ENCODE results near the gene SKAP1.
A peak's percentile ranks its signal among the peaks of the same experiment; 100 is the strongest.
"Not testable (repeated sequence)": the region's sequence is repeated elsewhere in the genome, so short reads cannot be mapped to it uniquely, and the experiment has no call there.

SKAP1 gene

DNA sequence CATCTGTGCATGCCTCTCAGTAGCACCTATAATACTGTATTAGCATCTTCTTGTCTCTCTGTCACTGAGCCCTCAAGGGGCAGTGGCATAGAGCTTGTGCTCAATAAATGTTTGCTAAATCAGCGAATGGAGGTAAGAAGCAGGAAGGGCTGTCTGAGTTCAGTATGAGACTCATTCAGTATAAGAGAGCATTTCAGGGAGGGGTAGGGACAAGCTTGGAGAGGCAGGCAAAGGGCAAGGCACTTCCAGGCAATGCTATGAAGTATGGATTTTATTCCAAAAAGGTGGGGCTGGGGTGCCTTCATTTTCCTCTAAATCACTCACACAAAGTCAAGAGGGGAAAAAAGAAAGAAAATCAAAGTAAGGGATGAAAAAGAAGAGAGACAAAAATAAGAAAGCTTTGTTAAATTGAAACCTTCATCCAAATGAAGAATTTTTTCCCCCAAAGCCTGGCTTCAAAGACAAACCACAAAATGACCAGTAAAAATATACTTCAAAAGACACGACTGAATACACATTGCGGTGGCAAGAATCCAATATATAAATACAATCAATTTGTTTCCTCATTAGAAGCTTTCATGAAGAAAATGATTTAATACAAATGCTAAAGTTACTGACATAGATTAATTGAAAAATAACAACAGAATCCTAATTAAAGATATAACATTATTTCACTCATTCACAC, 51.2 kb downstream of the SKAP1 start:
- FAIRE-seq (no peak), DNase-seq (ENCODE audit: insufficient read length) (no peak)

GRCh38 chr17:48378238-48378637, 51.8 kb downstream of the SKAP1 start:
- DNase-seq (ENCODE audit: insufficient read length) (no peak), FAIRE-seq (no peak)
- TF ChIP-seq TAF1 (IDR thresholded peaks at IDR 0.05; ENCODE audit: borderline replicate concordance, low read depth, low read length) = no peak
- no peak for TF ChIP-seq POLR2A (IDR thresholded peaks at IDR 0.05; ENCODE audit: low read depth, low read length)
- no peak for TF ChIP-seq POLR2AphosphoS5 (IDR thresholded peaks at IDR 0.05; ENCODE audit: low read depth, low read length)

More for the DNA sequence above, 51.2 kb downstream of the SKAP1 start:
- TF ChIP-seq POLR2AphosphoS5 (IDR thresholded peaks at IDR 0.05; ENCODE audit: low read depth, low read length) = no peak
- TF ChIP-seq POLR2A (IDR thresholded peaks at IDR 0.05; ENCODE audit: low read depth, low read length) = no peak
- no peak for TF ChIP-seq TAF1 (IDR thresholded peaks at IDR 0.05; ENCODE audit: borderline replicate concordance, low read depth, low read length)

GRCh38 chr17:48376682-48377325, 53.2 kb downstream of the SKAP1 start:
- no peak for FAIRE-seq

DNA sequence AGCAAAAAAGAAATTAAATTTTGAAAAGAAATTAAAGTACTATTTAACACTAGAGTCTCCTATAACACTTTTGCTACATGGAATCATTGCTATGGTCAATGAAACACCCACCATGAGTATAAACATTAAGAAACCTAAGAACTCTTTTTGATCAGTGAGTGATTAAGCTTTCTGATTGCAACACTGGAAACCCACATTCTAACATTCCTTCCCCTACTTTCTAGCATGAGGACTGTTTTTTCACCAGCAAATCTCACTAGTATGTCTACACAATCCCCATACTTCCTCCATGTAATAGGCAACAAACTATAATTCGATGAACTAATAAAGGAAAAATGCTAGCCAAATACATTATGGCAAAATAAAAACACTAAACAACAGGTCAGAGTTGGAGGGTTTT, 54.7 kb downstream of the SKAP1 start:
- DNase-seq (ENCODE audit: insufficient read length) (no peak), FAIRE-seq (no peak)

More at GRCh38 chr17:48376682-48377325, 53.2 kb downstream of the SKAP1 start:
- TF ChIP-seq POLR2AphosphoS5 (IDR thresholded peaks at IDR 0.05; ENCODE audit: low read depth, low read length) = no peak
- TF ChIP-seq POLR2A (IDR thresholded peaks at IDR 0.05; ENCODE audit: low read depth, low read length) = no peak
- TF ChIP-seq TAF1 (IDR thresholded peaks at IDR 0.05; ENCODE audit: borderline replicate concordance, low read depth, low read length) = no peak
- DNase-seq (ENCODE audit: insufficient read length) = no peak

GRCh38 chr17:48374650-48375230, 55.3 kb downstream of the SKAP1 start:
- no peak for TF ChIP-seq POLR2AphosphoS5 (IDR thresholded peaks at IDR 0.05; ENCODE audit: low read depth, low read length)
- no peak for TF ChIP-seq POLR2A (IDR thresholded peaks at IDR 0.05; ENCODE audit: low read depth, low read length)
- no peak for TF ChIP-seq TAF1 (IDR thresholded peaks at IDR 0.05; ENCODE audit: borderline replicate concordance, low read depth, low read length)
- DNase-seq (ENCODE audit: insufficient read length) = no peak
- FAIRE-seq = peak; percentile 36

More for the DNA sequence above, 54.7 kb downstream of the SKAP1 start:
- TF ChIP-seq POLR2AphosphoS5 (IDR thresholded peaks at IDR 0.05; ENCODE audit: low read depth, low read length) = no peak
- TF ChIP-seq POLR2A (IDR thresholded peaks at IDR 0.05; ENCODE audit: low read depth, low read length) = no peak
- TF ChIP-seq TAF1 (IDR thresholded peaks at IDR 0.05; ENCODE audit: borderline replicate concordance, low read depth, low read length) = no peak

DNA sequence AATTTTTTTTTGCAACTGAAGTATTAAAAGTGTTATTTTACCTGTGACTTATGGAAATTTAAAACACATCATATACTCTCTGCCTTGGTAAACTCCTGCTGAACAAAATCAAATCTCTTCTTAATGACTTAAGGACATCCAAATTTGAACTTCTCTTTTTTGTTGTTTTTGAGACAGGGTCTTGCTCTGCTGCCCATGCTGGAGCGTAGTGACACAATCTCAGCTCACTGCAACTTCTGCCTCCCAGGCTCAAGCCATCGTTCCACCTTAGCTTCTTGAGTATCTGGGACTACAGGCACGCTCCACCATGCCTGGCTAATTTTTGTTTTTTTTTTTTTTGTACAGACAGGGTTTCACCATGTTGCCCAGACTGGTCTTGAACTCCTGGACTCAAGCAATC, 56.1 kb downstream of the SKAP1 start:
- no peak for DNase-seq (ENCODE audit: insufficient read length)
- FAIRE-seq = no peak
- no peak for TF ChIP-seq POLR2A (IDR thresholded peaks at IDR 0.05; ENCODE audit: low read depth, low read length)

GRCh38 chr17:48373130-48373830, 56.7 kb downstream of the SKAP1 start:
- TF ChIP-seq TAF1 (IDR thresholded peaks at IDR 0.05; ENCODE audit: borderline replicate concordance, low read depth, low read length) = no peak
- TF ChIP-seq POLR2A (IDR thresholded peaks at IDR 0.05; ENCODE audit: low read depth, low read length) = no peak
- TF ChIP-seq POLR2AphosphoS5 (IDR thresholded peaks at IDR 0.05; ENCODE audit: low read depth, low read length) = no peak
- DNase-seq (ENCODE audit: insufficient read length) (no peak), FAIRE-seq (no peak)

DNA sequence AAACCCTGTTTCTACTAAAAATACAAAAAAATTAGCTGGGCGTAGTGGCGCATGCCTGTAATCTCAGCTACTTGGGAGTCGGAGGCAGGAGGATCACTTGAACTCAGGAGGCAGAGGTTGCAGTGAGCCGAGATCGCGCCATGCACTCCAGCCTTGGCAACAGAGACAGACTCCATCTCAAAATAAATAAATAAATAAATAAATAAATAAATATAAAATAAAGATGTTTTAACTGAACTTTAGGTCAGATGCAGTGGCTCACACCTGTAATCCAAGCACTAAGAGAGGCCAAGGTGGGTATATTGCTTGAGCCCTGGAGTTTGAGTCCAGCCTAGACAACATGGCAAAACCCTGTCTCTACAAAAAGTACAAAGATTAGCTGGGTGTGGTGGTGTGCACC, 61.0 kb downstream of the SKAP1 start:
- not testable (repeated sequence) for FAIRE-seq; DNase-seq (ENCODE audit: insufficient read length)

DNA sequence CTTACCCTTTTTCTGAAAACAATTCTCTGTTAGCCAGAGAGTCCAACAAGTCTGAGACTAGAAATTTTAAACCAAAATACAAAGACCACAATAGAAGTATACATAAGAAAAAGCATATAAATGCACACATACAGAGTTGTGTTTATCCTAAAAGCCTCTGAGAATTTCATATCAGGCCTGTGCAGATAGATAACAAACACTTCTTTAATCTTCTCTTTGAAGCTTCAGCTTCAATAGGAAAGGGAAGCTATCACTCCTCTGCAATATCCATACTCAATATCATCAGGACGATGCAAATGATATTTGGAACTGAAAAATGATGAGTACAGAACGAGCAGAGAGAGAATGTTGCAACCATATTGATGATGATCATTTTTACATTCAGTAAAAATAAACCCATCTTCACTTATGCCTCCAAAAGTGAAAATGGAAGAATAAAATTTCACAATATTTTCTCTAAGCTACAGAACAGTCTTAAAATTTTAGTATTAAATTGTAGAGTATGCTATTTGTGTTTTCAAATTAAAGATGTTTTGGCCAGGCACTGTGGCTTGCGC, 61.6 kb downstream of the SKAP1 start:
- no peak for TF ChIP-seq TAF1 (IDR thresholded peaks at IDR 0.05; ENCODE audit: borderline replicate concordance, low read depth, low read length)
- TF ChIP-seq POLR2A (IDR thresholded peaks at IDR 0.05; ENCODE audit: low read depth, low read length) = no peak
- TF ChIP-seq POLR2AphosphoS5 (IDR thresholded peaks at IDR 0.05; ENCODE audit: low read depth, low read length) = no peak
- FAIRE-seq = peak; percentile 5
- no peak for DNase-seq (ENCODE audit: insufficient read length)

- DNase-seq (ENCODE audit: insufficient read length) = no peak
- no peak for FAIRE-seq
- no peak for TF ChIP-seq POLR2A (IDR thresholded peaks at IDR 0.05; ENCODE audit: low read depth, low read length)
- no peak for TF ChIP-seq POLR2AphosphoS5 (IDR thresholded peaks at IDR 0.05; ENCODE audit: low read depth, low read length)
- TF ChIP-seq TAF1 (IDR thresholded peaks at IDR 0.05; ENCODE audit: borderline replicate concordance, low read depth, low read length) = no peak
Measured at GRCh38 chr17:48363161-48363560, 66.9 kb downstream of the SKAP1 start.

DNA sequence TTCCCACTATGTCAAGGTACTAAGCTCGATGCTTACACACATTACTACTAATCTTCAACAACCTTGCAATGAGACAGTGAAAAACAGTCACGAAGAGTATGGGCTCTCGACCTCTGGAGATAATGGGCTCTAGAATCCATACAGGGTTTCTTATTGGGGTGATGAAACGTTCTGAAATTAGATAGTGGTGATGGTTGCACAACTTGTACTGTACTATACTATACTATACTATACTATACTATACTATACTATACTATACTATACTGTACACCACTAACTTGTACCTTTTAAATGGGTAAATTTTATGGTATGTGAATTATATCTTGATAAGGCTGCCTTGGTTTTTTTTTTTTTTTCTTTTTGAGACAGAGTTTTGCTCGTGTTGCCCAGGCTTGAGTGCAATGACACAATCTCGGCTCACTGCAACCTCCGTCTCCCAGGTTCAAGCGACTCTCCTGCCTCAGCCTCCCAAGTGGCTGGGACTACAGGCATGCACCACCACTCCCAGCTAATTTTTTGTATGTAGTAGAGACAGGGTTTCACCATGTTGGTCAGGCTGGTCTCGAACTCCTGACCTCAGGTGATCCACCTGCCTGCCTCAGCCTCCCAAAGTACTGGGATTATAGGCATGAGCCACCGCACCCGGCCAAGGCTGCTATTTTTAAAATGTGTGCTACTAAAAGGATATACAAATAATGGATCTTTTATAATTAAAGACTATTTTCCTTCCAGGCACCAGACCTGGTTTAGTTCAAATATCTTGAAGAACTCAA, 69.0 kb downstream of the SKAP1 start:
- FAIRE-seq; DNase-seq (ENCODE audit: insufficient read length): not testable (repeated sequence)

Measured in GM12892 (cell line).